Measurements from ENCODE around the gene RHOT1.

DNA sequence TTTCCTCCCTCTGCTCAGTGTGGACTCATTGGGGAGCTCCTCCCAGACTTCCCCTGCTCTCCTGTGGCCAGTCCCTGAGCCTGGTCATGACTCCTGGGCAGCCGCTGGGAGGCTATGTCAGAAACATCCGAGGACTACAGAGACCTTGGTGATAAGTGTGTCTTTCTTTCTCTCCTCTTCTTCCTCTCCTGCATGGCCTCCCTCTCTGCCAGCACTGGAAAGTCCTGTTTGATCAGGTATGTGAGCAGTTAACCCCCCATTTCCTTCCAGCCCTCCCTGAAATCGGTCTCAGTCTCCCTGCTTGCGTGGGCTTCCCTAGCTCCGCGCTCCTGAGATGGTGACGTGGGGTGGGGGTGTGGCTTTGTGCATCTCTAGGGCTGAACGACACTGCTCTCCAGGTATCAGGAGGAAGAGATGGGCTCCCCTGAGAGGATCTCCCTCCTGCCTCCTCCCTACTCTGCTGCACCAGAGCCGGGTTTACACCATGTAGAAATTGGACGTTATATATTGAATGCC, 125.4 kb downstream of the RHOT1 start:
- no peak for TF ChIP-seq GATA3 (IDR thresholded peaks at IDR 0.05; ENCODE audit: low read depth, low read length)
- TF ChIP-seq GATA2 (IDR thresholded peaks at IDR 0.05; ENCODE audit: low read depth, low read length) = no peak
